GM23338 (cell line): ENCODE results near the gene KRT9. TPM values are rescaled to one million over a fixed set of nuclear protein-coding genes. Genes with fewer than 3 reads are reported as not detected.

Experiments
- ATAC-seq: fragments of 200-7000 bp; cut with Tn5 transposase; 3 replicates; pipeline ENCODE4 v1.9.1; 2020
- DNase-seq: peaks from one replicate; pipeline ENCODE4 v3.0.0-alpha.2; 2015; ENCODE audit warnings: low spot score
- H2AFZ ChIP-seq: fragments of 200-600 bp; sonication (generic); 2 replicates; pipeline ENCODE4 v1.8.0; 2016; ENCODE audit warnings: antibody characterized with exemption, mild to moderate bottlenecking, moderate library complexity
- H3F3A ChIP-seq: fragments of 200-600 bp; sonication (generic); replicated peaks from 2 replicates; pipeline ENCODE4 v1.8.0; 2017; ENCODE audit warnings: antibody characterized with exemption, mixed run types, low read depth
- H3K27ac ChIP-seq: fragments of 200-600 bp; sonication (generic); 2 replicates; pipeline ENCODE4 v1.6.1; 2016; ENCODE audit warnings: low read depth
- H3K27me3 ChIP-seq: fragments of 200-600 bp; sonication (generic); 2 replicates; pipeline ENCODE4 v1.8.0; 2016; ENCODE audit warnings: mild to moderate bottlenecking, mixed run types, moderate library complexity; ENCODE audit not compliant: insufficient read depth
- H3K36me3 ChIP-seq: fragments of 200-600 bp; sonication (generic); 2 replicates; pipeline ENCODE4 v1.8.0; 2016; ENCODE audit warnings: mild to moderate bottlenecking; ENCODE audit not compliant: insufficient read depth
- H3K4me1 ChIP-seq: fragments of 200-600 bp; sonication (generic); 2 replicates; pipeline ENCODE4 v1.8.0; 2016; ENCODE audit warnings: mild to moderate bottlenecking, moderate library complexity; ENCODE audit not compliant: insufficient read depth
- H3K4me2 ChIP-seq: fragments of 200-600 bp; sonication (generic); 2 replicates; pipeline ENCODE4 v1.7.1; 2017; ENCODE audit warnings: mixed run types
- H3K4me3 ChIP-seq: fragments of 200-600 bp; sonication (generic); 2 replicates; pipeline ENCODE4 v1.6.1; 2016; ENCODE audit warnings: mixed run types
- H3K79me2 ChIP-seq: fragments of 200-600 bp; sonication (generic); replicated peaks from 2 replicates; pipeline ENCODE4 v1.8.0; 2017; ENCODE audit warnings: mild to moderate bottlenecking; ENCODE audit not compliant: insufficient read depth
- H3K9me2 ChIP-seq: fragments of 200-600 bp; sonication (generic); 2 replicates; pipeline ENCODE4 v1.8.0; 2017; ENCODE audit not compliant: insufficient read depth
- H4K20me1 ChIP-seq: fragments of 200-600 bp; sonication (generic); replicated peaks from 2 replicates; pipeline ENCODE4 v1.8.0; 2017; ENCODE audit warnings: mild to moderate bottlenecking; ENCODE audit not compliant: insufficient read depth
- H3K27ac Mint-ChIP-seq: 2 replicates; pipeline ENCODE4 v1.8.0; 2020; ENCODE audit warnings: inconsistent platforms, mild to moderate bottlenecking, moderate library complexity, mixed read lengths
- H3K27me3 Mint-ChIP-seq: 3 replicates; pipeline ENCODE4 v1.8.0; 2022; ENCODE audit warnings: low read depth, mild to moderate bottlenecking, moderate library complexity, mixed read lengths, inconsistent platforms; ENCODE audit not compliant: insufficient read depth, poor library complexity
- H3K36me3 Mint-ChIP-seq: 3 replicates; pipeline ENCODE4 v1.8.0; 2021; ENCODE audit warnings: low read depth, mild to moderate bottlenecking, inconsistent platforms, moderate library complexity, mixed read lengths
- H3K4me1 Mint-ChIP-seq: 3 replicates; pipeline ENCODE4 v1.8.0; 2020; ENCODE audit warnings: mild to moderate bottlenecking, inconsistent platforms, mixed read lengths
- H3K4me3 Mint-ChIP-seq: 3 replicates; pipeline ENCODE4 v1.8.0; 2021; ENCODE audit warnings: moderate library complexity, mild to moderate bottlenecking, inconsistent platforms, mixed read lengths
- H3K9me3 Mint-ChIP-seq: 3 replicates; pipeline ENCODE4 v1.8.0; 2020; ENCODE audit warnings: moderate library complexity, mild to moderate bottlenecking, inconsistent platforms, mixed read lengths
- CREB1 ChIP-seq: fragments of 250-450 bp; sonication (Bioruptor Pico); IDR thresholded peaks from 2 replicates; pipeline ENCODE4 v1.5.0; 2020; ENCODE audit warnings: low read depth, mild to moderate bottlenecking, moderate library complexity
- CTCF ChIP-seq, 2 experiments: fragments of 200-600 bp in 1 of 2; sonication (generic) in 1 of 2; conservative IDR thresholded peaks; 2 replicates each; pipeline versions ENCODE4 v1.5.1 to v1.6.1; 2016 to 2017; ENCODE audit warnings: antibody characterized with exemption in 2 of 2, low read depth in 2 of 2, mild to moderate bottlenecking in 2 of 2, moderate library complexity in 1 of 2
- ETS1 ChIP-seq: IDR thresholded peaks from 2 replicates; pipeline ENCODE4 v1.6.1; 2016; ENCODE audit warnings: antibody characterized with exemption
- EZH2 ChIP-seq: fragments of 200-600 bp; sonication (generic); IDR thresholded peaks from one replicate; pipeline ENCODE4 v1.8.0; 2017; ENCODE audit warnings: antibody characterized with exemption, mild to moderate bottlenecking, low read depth; ENCODE audit not compliant: unreplicated experiment
- EZH2phosphoT487 ChIP-seq: fragments of 200-600 bp; sonication (generic); IDR thresholded peaks from one replicate; pipeline ENCODE4 v1.8.1; 2018; ENCODE audit warnings: antibody characterized with exemption; ENCODE audit not compliant: unreplicated experiment
- JUNB ChIP-seq: IDR thresholded peaks from one replicate; pipeline ENCODE4 v1.6.1; 2016; ENCODE audit warnings: antibody characterized with exemption; ENCODE audit not compliant: unreplicated experiment
- REST ChIP-seq: IDR thresholded peaks from one replicate; pipeline ENCODE4 v1.6.1; 2018; ENCODE audit warnings: antibody characterized with exemption; ENCODE audit not compliant: unreplicated experiment
- STAT1 ChIP-seq: IDR thresholded peaks from one replicate; pipeline ENCODE4 v1.6.1; 2016; ENCODE audit warnings: antibody characterized with exemption; ENCODE audit not compliant: unreplicated experiment
- ZNF331 ChIP-seq: fragments of 250-450 bp; sonication (Bioruptor Pico); IDR thresholded peaks from 2 replicates; pipeline ENCODE4 v1.5.0; 2020; ENCODE audit warnings: low read depth, mild to moderate bottlenecking, moderate library complexity
- polyA plus RNA-seq: library from polyadenylated mRNA; unstranded; fragments of >200 nt; fragmentation: Nextera tagmentation; extraction: Ambion mirVana; gene quantifications from 2 replicates; pipeline ENCODE4 v1.2.1, GENCODE V29; 2016
- total RNA-seq: library from RNA; depleted of rRNA; stranded (reverse); fragments of >200 nt; shearing (Covaris generic); gene quantifications from 2 replicates; pipeline ENCODE4 v1.2.3, GENCODE V29; 2014

The KRT9 gene
- total and polyA plus RNA-seq, 2 experiments from 2014 or later = not detected

GRCh38 chr17:41595585-41595984, 23.7 kb upstream of the KRT9 start (continued):
- TF ChIP-seq ZNF331 = no peak
- no peak for TF ChIP-seq ETS1
- no peak for TF ChIP-seq CTCF (conservative IDR thresholded peaks at IDR 0.05; ENCODE audit: low read depth in 2 of 2)
- no peak for TF ChIP-seq EZH2phosphoT487
- TF ChIP-seq EZH2 = no peak
- no peak for TF ChIP-seq STAT1
- TF ChIP-seq CREB1 = no peak

- no peak overlapping the region for H3K4me2 ChIP-seq
- H3K27me3 ChIP-seq = no peaks in the 10 kb centered on the region
- H3K36me3 ChIP-seq = no peaks in the 10 kb centered on the region
- no peaks in the 10 kb centered on the region for H3K9me2 ChIP-seq
- no peak overlapping the region for H3K4me3 Mint-ChIP-seq
- peaks cover 2% of the 10 kb centered on the region for H3K4me1 Mint-ChIP-seq
- H3K27ac Mint-ChIP-seq = no peak overlapping the region
- H3K27me3 Mint-ChIP-seq = peaks cover 8% of the 10 kb centered on the region
- H3K9me3 Mint-ChIP-seq = peaks cover 2% of the 10 kb centered on the region
- no peak for TF ChIP-seq REST
- TF ChIP-seq JUNB = no peak
- no peak for TF ChIP-seq ETS1
- TF ChIP-seq EZH2 = no peak
- no peak for TF ChIP-seq CTCF (conservative IDR thresholded peaks at IDR 0.05; ENCODE audit: low read depth in 2 of 2)
- TF ChIP-seq ZNF331 = no peak
- no peak for ATAC-seq
- no peaks in the 10 kb centered on the region for H3K79me2 ChIP-seq
- DNase-seq = no peak
- H2AFZ ChIP-seq = no peak overlapping the region
- no peak overlapping the region for H3K27ac ChIP-seq
- no peaks in the 10 kb centered on the region for H3K4me1 ChIP-seq
- H3K36me3 Mint-ChIP-seq = no peaks in the 10 kb centered on the region
- no peaks in the 10 kb centered on the region for H4K20me1 ChIP-seq
- H3K4me3 ChIP-seq = no peak overlapping the region
- H3F3A ChIP-seq = no peaks in the 10 kb centered on the region
These were observed 22.6 kb upstream of the KRT9 start for GRCh38 chr17:41594363-41594915.
